Measurements from ENCODE around the gene ADTRP. TPM values are rescaled to one million over a fixed set of nuclear protein-coding genes. Genes with fewer than 3 reads are reported as not detected.

The ADTRP gene
- total RNA-seq, 3 donors from 2014 or later (not counting 1 experiment from before 2014, with no cell fraction given) = 1.1 to 1.5 TPM; not detected in 1

DNA sequence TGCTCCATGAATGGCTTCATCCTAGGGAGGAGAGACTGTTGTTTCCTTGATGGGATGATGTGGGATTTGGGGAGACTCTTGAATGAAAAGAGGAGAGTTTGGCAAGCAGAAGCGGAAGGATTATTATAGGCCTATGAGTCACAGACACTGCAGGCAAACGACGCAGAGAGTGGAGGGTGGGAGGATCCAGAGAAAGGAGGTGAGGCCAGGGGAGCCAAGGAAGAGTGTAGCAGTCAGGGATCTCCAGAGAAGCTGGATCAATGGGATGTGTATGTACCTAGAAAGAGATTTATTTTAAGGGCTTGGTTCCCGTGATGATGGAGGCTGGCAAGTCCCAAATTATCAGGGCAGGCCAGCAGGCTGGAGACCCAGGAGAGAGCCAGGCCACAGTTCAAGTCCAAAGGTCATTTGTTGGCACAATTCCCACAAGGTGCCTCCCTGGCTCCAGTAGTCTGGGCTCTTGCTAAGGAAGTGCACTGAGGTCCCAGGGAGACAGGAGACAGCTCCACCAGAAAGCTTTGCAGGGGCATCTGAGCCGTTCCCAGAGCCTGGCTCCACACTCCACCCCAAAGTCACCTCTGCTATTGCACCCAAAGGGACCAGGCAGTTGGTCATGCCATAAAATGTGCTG is 76.0 kb downstream of the ADTRP start:
- no peaks in the 10 kb centered on the region for H3K27me3 Mint-ChIP-seq (ENCODE audit: low read depth in 2 of 2)
- 81% methylated on average over 5 of the region's 5 CpGs for whole genome bisulfite sequencing (ENCODE audit: insufficient coverage)
- H3K4me1 Mint-ChIP-seq = no peaks in the 10 kb centered on the region
- H3K9me3 Mint-ChIP-seq = no peaks in the 10 kb centered on the region
- H3K4me3 ChIP-seq (ENCODE audit: low read length) = no peak overlapping the region
- DNase-seq (no peak), ATAC-seq (no peak)
- no peaks in the 10 kb centered on the region for H3K4me1 ChIP-seq (ENCODE audit: control insufficient read depth, insufficient read depth, low read length)
- no peaks in the 10 kb centered on the region for H3K9me3 ChIP-seq (ENCODE audit: control insufficient read depth, insufficient read depth, low read length)
- intact Hi-C loops (cut with micrococcal nuclease) = loop anchor here (5.0 kb wide), 1 partner anchor 530 kb away; no protein-coding TSS in a partner anchor
- TF ChIP-seq, protein P1, sequence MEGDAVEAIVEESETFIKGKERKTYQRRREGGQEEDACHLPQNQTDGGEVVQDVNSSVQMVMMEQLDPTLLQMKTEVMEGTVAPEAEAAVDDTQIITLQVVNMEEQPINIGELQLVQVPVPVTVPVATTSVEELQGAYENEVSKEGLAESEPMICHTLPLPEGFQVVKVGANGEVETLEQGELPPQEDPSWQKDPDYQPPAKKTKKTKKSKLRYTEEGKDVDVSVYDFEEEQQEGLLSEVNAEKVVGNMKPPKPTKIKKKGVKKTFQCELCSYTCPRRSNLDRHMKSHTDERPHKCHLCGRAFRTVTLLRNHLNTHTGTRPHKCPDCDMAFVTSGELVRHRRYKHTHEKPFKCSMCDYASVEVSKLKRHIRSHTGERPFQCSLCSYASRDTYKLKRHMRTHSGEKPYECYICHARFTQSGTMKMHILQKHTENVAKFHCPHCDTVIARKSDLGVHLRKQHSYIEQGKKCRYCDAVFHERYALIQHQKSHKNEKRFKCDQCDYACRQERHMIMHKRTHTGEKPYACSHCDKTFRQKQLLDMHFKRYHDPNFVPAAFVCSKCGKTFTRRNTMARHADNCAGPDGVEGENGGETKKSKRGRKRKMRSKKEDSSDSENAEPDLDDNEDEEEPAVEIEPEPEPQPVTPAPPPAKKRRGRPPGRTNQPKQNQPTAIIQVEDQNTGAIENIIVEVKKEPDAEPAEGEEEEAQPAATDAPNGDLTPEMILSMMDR (IDR thresholded peaks at IDR 0.05) = no peak
- no peaks in the 10 kb centered on the region for H3K36me3 ChIP-seq (ENCODE audit: control insufficient read depth, insufficient read depth, low read length)
- no peak overlapping the region for H3K27ac Mint-ChIP-seq
- H3K36me3 Mint-ChIP-seq = no peaks in the 10 kb centered on the region
- H3K27me3 ChIP-seq (ENCODE audit: control insufficient read depth, insufficient read depth, low read length) = no peaks in the 10 kb centered on the region
- H3K4me3 Mint-ChIP-seq = no peak overlapping the region
- no peak overlapping the region for H3K27ac ChIP-seq (ENCODE audit: low read length)

DNA sequence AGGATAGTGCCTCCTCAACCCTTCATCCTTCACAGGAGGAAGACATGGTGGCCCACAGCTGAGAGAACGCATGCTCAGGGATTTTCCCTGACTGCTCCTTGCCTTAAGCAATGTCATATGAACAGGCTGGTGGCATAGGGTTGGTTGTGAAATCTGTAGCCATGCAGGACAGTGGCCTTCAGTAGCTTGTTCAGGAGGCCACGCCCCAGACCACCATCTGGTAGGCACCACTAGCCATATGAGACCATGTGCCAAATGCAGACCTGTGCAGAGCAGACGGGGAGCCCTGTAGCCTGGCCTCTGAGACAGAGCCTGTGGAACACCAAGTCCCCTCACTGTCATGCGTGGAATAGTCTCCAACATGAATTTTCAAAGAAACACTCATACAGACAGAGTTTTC is 76.5 kb downstream of the ADTRP start:
- TF ChIP-seq, protein P1 (IDR thresholded peaks at IDR 0.05) = no peak
- Mint-ChIP-seq H3K4me1 (no peaks in the 10 kb centered on the region), H3K9me3 (no peaks in the 10 kb centered on the region), H3K27me3 (ENCODE audit: low read depth in 2 of 2) (no peaks in the 10 kb centered on the region), H3K27ac (no peak overlapping the region), H3K36me3 (no peaks in the 10 kb centered on the region), H3K4me3 (no peak overlapping the region)
- DNase-seq (no peak), ATAC-seq (no peak)
- 83% methylated on average over 4 of the region's 4 CpGs for WGBS (ENCODE audit: insufficient coverage)
- no peaks in the 10 kb centered on the region for H3K36me3 ChIP-seq (ENCODE audit: control insufficient read depth, insufficient read depth, low read length)
- intact Hi-C loops (cut with micrococcal nuclease) = loop anchor here (5.0 kb wide), 1 partner anchor 530 kb away; no protein-coding TSS in a partner anchor
- H3K9me3 ChIP-seq (ENCODE audit: control insufficient read depth, insufficient read depth, low read length) = no peaks in the 10 kb centered on the region
- H3K4me1 ChIP-seq (ENCODE audit: control insufficient read depth, insufficient read depth, low read length) = no peaks in the 10 kb centered on the region
- H3K27me3 ChIP-seq (ENCODE audit: control insufficient read depth, insufficient read depth, low read length) = no peaks in the 10 kb centered on the region
- no peak overlapping the region for H3K4me3 ChIP-seq (ENCODE audit: low read length)
- H3K27ac ChIP-seq (ENCODE audit: low read length) = no peak overlapping the region

DNA sequence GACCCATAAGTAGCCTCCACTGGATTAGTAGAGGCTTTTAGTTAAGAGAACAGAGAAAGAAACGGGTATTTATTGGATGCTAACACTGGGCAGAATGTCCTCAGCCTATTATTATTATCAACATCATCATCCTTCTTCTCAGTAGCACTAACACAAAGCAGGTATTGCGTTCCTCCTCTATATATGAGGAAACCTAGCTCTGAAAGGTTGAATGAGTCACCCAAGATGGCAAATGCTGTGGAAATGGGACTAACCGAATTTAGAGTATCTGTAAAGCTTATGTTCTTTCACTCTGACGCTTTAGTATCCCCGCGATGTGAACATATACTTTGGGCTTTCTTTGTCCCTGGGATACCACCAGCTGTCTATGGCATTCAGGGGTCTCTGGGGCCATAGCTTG is 77.0 kb downstream of the ADTRP start:
- WGBS (ENCODE audit: insufficient coverage) = 76% methylated on average over 5 of the region's 6 CpGs
- Mint-ChIP-seq H3K4me3 (no peak overlapping the region), H3K36me3 (no peaks in the 10 kb centered on the region), H3K4me1 (no peaks in the 10 kb centered on the region), H3K27ac (no peak overlapping the region), H3K27me3 (ENCODE audit: low read depth in 2 of 2) (no peaks in the 10 kb centered on the region), H3K9me3 (no peaks in the 10 kb centered on the region)
- ATAC-seq (no peak), DNase-seq (no peak)
- intact Hi-C loops (cut with micrococcal nuclease) = loop anchor here (5.0 kb wide), 1 partner anchor 531 kb away; no protein-coding TSS in a partner anchor
- H3K36me3 ChIP-seq (ENCODE audit: control insufficient read depth, insufficient read depth, low read length) = no peaks in the 10 kb centered on the region
- no peaks in the 10 kb centered on the region for H3K9me3 ChIP-seq (ENCODE audit: control insufficient read depth, insufficient read depth, low read length)
- H3K4me1 ChIP-seq (ENCODE audit: control insufficient read depth, insufficient read depth, low read length) = no peaks in the 10 kb centered on the region
- TF ChIP-seq, protein P1 (IDR thresholded peaks at IDR 0.05) = no peak
- H3K27me3 ChIP-seq (ENCODE audit: control insufficient read depth, insufficient read depth, low read length) = no peaks in the 10 kb centered on the region
- no peak overlapping the region for H3K27ac ChIP-seq (ENCODE audit: low read length)
- H3K4me3 ChIP-seq (ENCODE audit: low read length) = no peak overlapping the region
